Activated B cell treated with CpG ODN at 0.5 μM for 24 hours (primary cell): ENCODE measurements around the gene ESRRG. TPM values are rescaled to one million over a fixed set of nuclear protein-coding genes. Genes with fewer than 3 reads are reported as not detected.

Experiments used
- ATAC-seq: fragments of 200-7000 bp; cut with Tn5 transposase; one replicate; pipeline ENCODE4 v1.10.0; 2021; ENCODE audit warnings: low read depth, mild to moderate bottlenecking, moderate library complexity
- CTCF ChIA-PET: fragments of 350-600 bp; sonication (Branson Sonifier 250); formaldehyde crosslinking; loops from one replicate; lab custom pipeline; 2021; ENCODE audit warnings: antibody characterized with exemption; lab: Charles Lee
- POLR2A ChIA-PET: fragments of 350-600 bp; sonication (Branson Sonifier 250); formaldehyde crosslinking; loops from one replicate; lab custom pipeline; 2021; ENCODE audit warnings: antibody characterized with exemption; lab: Charles Lee
- DNase-seq: peaks from one replicate; pipeline ENCODE4 v3.0.0; 2022
- H3K27ac Mint-ChIP-seq: one replicate; pipeline ENCODE4 v1.8.0; 2020; ENCODE audit warnings: mixed read lengths
- H3K27me3 Mint-ChIP-seq: one replicate; pipeline ENCODE4 v1.8.0; 2021; ENCODE audit warnings: mixed read lengths
- H3K36me3 Mint-ChIP-seq: one replicate; pipeline ENCODE4 v1.8.0; 2021; ENCODE audit warnings: low read depth, mixed read lengths
- H3K4me1 Mint-ChIP-seq: one replicate; pipeline ENCODE4 v1.8.0; 2021; ENCODE audit warnings: mixed read lengths
- H3K4me3 Mint-ChIP-seq: one replicate; pipeline ENCODE4 v1.8.0; 2020; ENCODE audit warnings: mild to moderate bottlenecking, mixed read lengths
- H3K9me3 Mint-ChIP-seq: one replicate; pipeline ENCODE4 v1.8.0; 2020; ENCODE audit warnings: mixed read lengths
- CTCF ChIP-seq: fragments of 200-600 bp; IDR thresholded peaks from one replicate; pipeline ENCODE4 v1.8.0; 2022; ENCODE audit warnings: antibody characterized with exemption, mild to moderate bottlenecking
- intact Hi-C: fragments of 100-400 bp; cut with micrococcal nuclease; formaldehyde crosslinking; loops from one replicate; pipeline ENCODE4 v1.15.1; 2024
- total RNA-seq: library from RNA; stranded (reverse); gene quantifications from 2 replicates; pipeline ENCODE4 v1.2.3, GENCODE V29; 2022

ESRRG gene
- total RNA-seq, 1 donor from 2014 or later: not detected

GRCh38 chr1:216742625-216743024 lies 19.4 kb upstream of the ESRRG start:
- Mint-ChIP-seq H3K27ac (no peak overlapping the region), H3K27me3 (no peaks in the 10 kb centered on the region), H3K4me3 (no peak overlapping the region), H3K9me3 (no peaks in the 10 kb centered on the region), H3K4me1 (no peaks in the 10 kb centered on the region), H3K36me3 (no peaks in the 10 kb centered on the region)
- no peak for TF ChIP-seq CTCF
- ATAC-seq: no peak
- intact Hi-C loops: no loop called here
- CTCF ChIA-PET: no interaction called here
- DNase-seq: no peak
- POLR2A ChIA-PET: no interaction called here

DNA sequence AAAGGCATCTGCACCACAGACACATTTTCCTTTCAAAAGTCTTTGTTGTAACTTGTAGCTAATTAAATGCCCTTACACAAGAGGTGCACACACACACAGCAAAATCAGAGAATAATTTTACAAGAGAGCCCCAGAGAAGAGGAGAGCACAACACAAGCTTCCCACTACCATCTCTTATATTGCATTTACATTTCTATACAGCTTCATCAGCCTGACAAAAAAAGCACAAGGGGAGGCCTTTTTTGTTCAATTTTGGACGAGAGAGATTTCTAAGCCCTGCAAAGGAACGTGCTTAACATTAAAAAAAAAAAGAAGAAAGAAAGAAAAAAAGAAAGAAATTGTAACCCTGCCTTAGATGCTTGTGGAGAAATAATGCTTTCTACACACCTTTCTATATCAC lies 17.1 kb upstream of the ESRRG start:
- H3K9me3 Mint-ChIP-seq: no peaks in the 10 kb centered on the region
- no peaks in the 10 kb centered on the region for H3K27me3 Mint-ChIP-seq
- intact Hi-C loops: no loop called here
- no peaks in the 10 kb centered on the region for H3K4me1 Mint-ChIP-seq
- no peaks in the 10 kb centered on the region for H3K36me3 Mint-ChIP-seq
- DNase-seq (no peak), ATAC-seq (no peak)
- H3K4me3 Mint-ChIP-seq: no peak overlapping the region
- no peak overlapping the region for H3K27ac Mint-ChIP-seq
- ChIA-PET POLR2A (no interaction called here), CTCF (no interaction called here)
- no peak for TF ChIP-seq CTCF

DNA sequence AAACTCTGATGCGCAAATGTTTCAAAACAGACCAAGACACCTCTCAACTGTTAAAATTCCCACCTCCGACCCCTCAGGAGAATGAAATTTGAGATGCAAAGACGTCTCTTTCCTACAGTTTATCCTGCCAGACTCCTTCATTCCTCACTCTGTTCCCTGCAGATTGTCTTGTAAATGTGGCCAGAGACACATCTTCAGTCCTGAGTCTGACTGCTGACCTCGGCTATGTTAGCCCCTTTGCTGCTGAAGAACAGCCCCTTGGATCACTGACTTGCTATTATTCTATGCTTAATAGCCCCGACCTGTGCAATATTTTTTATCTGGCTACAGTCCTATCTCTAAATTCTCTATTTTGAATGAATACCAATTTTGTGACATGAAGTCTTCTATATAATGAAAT lies 16.6 kb upstream of the ESRRG start:
- DNase-seq: no peak
- Mint-ChIP-seq H3K4me3 (no peak overlapping the region), H3K27ac (no peak overlapping the region), H3K9me3 (no peaks in the 10 kb centered on the region), H3K4me1 (no peaks in the 10 kb centered on the region), H3K36me3 (no peaks in the 10 kb centered on the region), H3K27me3 (no peaks in the 10 kb centered on the region)
- TF ChIP-seq CTCF: no peak
- ChIA-PET CTCF (no interaction called here), POLR2A (no interaction called here)
- ATAC-seq: no peak
- intact Hi-C loops: no loop called here

GRCh38 chr1:216732121-216732520 lies 8.9 kb upstream of the ESRRG start:
- ChIA-PET POLR2A (no interaction called here), CTCF (no interaction called here)
- TF ChIP-seq CTCF: no peak
- Mint-ChIP-seq H3K4me3 (no peak overlapping the region), H3K27ac (no peak overlapping the region), H3K4me1 (no peaks in the 10 kb centered on the region), H3K9me3 (peaks cover 3% of the 10 kb centered on the region), H3K36me3 (no peaks in the 10 kb centered on the region), H3K27me3 (no peaks in the 10 kb centered on the region)
- intact Hi-C loops: no loop called here
- DNase-seq (no peak), ATAC-seq (no peak)

- Mint-ChIP-seq H3K27ac (no peak overlapping the region), H3K36me3 (no peaks in the 10 kb centered on the region), H3K9me3 (peaks cover 3% of the 10 kb centered on the region), H3K4me3 (no peak overlapping the region), H3K27me3 (no peaks in the 10 kb centered on the region), H3K4me1 (no peaks in the 10 kb centered on the region)
- CTCF ChIA-PET: no interaction called here
- intact Hi-C loops: no loop called here
- no peak for DNase-seq
- no peak for TF ChIP-seq CTCF
- no peak for ATAC-seq
- POLR2A ChIA-PET: no interaction called here
Observed at GRCh38 chr1:216731562-216731961, 8.3 kb upstream of the ESRRG start.
